Bronchial epithelial cell (primary cell): ENCODE data around the gene SOX9. TPM values are rescaled to one million over a fixed set of nuclear protein-coding genes. Genes with fewer than 3 reads are reported as not detected.

ENCODE experiments used
- DNase-seq: peaks from one replicate; pipeline ENCODE4 v3.0.0-alpha.2; 2010; ENCODE audit warnings: low read depth
- FAIRE-seq: peaks from 2 replicates; lab custom pipeline; 2011; peaks lifted over from hg19 to GRCh38; lab: Jason Lieb, UNC
- H3K27me3 ChIP-seq: 2 replicates; pipeline ENCODE4 v1.5.1; 2011; ENCODE audit warnings: low read length; ENCODE audit not compliant: control insufficient read depth, insufficient read depth
- H3K36me3 ChIP-seq: 2 replicates; pipeline ENCODE4 v1.5.1; 2011; ENCODE audit warnings: low read length; ENCODE audit not compliant: control insufficient read depth, insufficient read depth
- H3K4me3 ChIP-seq: 2 replicates; pipeline ENCODE4 v1.5.1; 2011; ENCODE audit warnings: mild to moderate bottlenecking, low read depth, low read length, control low read depth
- CTCF ChIP-seq: IDR thresholded peaks from 2 replicates; pipeline ENCODE4 v1.5.1; 2011; ENCODE audit warnings: mild to moderate bottlenecking, moderate library complexity, low read length, control low read depth, inconsistent platforms; ENCODE audit not compliant: insufficient read depth, severe bottlenecking
- total RNA-seq: library from RNA; depleted of rRNA; stranded (reverse); fragments of >200 nt; gene quantifications from 2 replicates; pipeline ENCODE4 v1.2.1, GENCODE V29; 2014

The SOX9 gene
- total RNA-seq, 1 donor from 2014 or later = 1.1 TPM

GRCh38 chr17:72142614-72143013 is 21.8 kb downstream of the SOX9 start:
- H3K4me3 ChIP-seq = no peak overlapping the region
- FAIRE-seq (no peak), DNase-seq (no peak)
- H3K36me3 ChIP-seq = no peaks in the 10 kb centered on the region
- TF ChIP-seq CTCF = no peak
- H3K27me3 ChIP-seq = peaks cover 2% of the 10 kb centered on the region

GRCh38 chr17:72143245-72143644 is 22.4 kb downstream of the SOX9 start:
- no peak for TF ChIP-seq CTCF
- DNase-seq = no peak
- Histone ChIP-seq H3K36me3 (no peaks in the 10 kb centered on the region), H3K4me3 (no peak overlapping the region), H3K27me3 (peaks cover 2% of the 10 kb centered on the region)
- FAIRE-seq = no peak

DNA sequence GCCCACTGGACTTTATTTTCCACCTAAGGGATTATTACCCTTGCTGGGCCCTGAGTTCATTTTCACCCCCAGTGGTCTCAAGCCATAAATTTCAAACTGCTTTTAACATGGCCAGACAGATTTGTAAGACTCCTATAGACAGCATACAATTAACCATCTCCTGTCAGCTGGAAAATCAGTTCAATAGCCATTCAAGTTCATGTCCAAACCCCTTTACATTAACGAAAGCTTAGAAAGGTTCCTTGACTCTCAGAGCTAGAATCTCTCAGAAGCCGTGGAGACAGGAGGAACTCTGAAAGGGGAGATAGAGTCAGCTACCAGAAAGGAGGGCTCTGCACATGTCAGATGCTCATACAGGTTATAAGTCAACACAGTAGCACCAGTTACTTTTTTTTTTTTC is 23.3 kb downstream of the SOX9 start:
- H3K4me3 ChIP-seq = no peak overlapping the region
- TF ChIP-seq CTCF = no peak
- no peaks in the 10 kb centered on the region for H3K36me3 ChIP-seq
- DNase-seq = no peak
- peaks cover 2% of the 10 kb centered on the region for H3K27me3 ChIP-seq
- FAIRE-seq = no peak

DNA sequence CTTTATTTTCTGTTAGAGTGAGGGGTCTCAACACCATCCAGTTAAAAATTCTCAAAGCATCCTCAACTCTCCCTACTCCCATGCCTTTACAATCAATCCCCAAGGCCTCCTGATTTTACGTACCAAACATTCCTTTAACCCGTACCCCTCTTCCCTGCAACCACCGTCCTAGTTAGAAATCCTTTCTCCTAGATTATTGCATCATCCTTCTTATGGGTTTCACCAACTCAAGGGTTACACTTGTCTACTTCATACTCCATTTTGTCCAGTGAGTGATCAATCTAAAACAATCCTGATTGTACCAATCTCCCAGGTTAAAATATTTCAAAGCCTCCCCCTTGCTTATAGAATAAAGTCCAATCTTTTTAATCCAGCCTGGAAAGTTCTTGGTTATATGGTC is 24.7 kb downstream of the SOX9 start:
- no peak for FAIRE-seq
- no peak for DNase-seq
- TF ChIP-seq CTCF = no peak
- Histone ChIP-seq H3K36me3 (no peaks in the 10 kb centered on the region), H3K4me3 (no peak overlapping the region), H3K27me3 (peaks cover 2% of the 10 kb centered on the region)

DNA sequence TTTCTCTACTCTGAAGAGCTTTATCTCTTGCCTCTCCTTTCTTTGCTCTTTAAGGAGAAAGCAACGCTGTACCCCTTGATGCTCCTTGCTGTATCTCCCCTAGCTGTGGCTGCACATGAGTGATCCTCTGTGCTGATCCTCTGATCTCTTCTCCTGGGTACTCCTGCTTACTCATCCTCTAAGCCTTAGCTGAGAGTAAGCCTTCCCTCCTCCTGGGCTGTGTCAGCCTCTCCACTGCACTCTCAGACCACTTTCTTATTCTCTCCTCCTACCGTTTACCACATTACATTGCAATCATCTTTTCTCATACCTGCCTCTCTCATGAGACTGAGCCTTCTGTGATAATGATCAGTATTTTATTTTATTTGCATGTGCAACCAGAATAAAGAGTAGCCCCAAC is 25.1 kb downstream of the SOX9 start:
- Histone ChIP-seq H3K27me3 (peaks cover 2% of the 10 kb centered on the region), H3K4me3 (no peak overlapping the region), H3K36me3 (no peaks in the 10 kb centered on the region)
- FAIRE-seq = no peak
- DNase-seq = no peak
- no peak for TF ChIP-seq CTCF

DNA sequence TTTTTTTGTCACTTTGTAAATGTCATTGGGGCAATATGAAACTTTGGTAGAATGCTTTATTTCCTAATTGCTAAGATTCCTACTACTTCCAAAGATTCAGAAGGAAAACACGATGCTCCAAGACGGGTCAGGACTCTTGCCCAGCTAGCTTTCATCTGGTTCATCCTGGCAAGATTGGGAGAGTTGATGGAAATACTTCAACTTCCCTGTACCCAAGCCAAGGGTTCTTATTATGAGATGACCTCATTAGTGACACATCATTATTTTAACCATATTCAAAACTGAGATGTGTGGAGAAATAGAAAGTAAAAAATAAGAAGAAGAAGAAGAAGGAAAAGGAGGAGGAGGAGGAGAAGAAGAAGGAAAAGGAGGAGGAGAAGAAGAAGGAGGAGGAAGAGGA is 25.6 kb downstream of the SOX9 start:
- Histone ChIP-seq H3K36me3 (no peaks in the 10 kb centered on the region), H3K27me3 (peaks cover 2% of the 10 kb centered on the region), H3K4me3 (no peak overlapping the region)
- DNase-seq (no peak), FAIRE-seq (no peak)
- TF ChIP-seq CTCF = no peak
